HPDE6-E6E7 (cell line): ENCODE data around the gene KCNG2.
"Not testable (repeated sequence)": the region's sequence is repeated elsewhere in the genome, so short reads cannot be mapped to it uniquely, and the experiment has no call there.

Experiments used
- DNase-seq: peaks from one replicate; pipeline ENCODE4 v3.0.0; 2011; ENCODE audit warnings: missing footprints; ENCODE audit errors: extremely low spot score

Gene KCNG2

GRCh38 chr18:79797518-79798345, at the start of gene KCNG2:
TSS of gene KCNG2 (plus strand) at chr18:79797938. CDS start at chr18:79863668, 65,730 bp downstream.
- DNase-seq: no peak

- no peak for DNase-seq
These were observed 49.2 kb upstream of the KCNG2 start for GRCh38 chr18:79748321-79749180.

- DNase-seq: no peak
These were observed 48.2 kb upstream of the KCNG2 start for GRCh38 chr18:79749251-79750191.

- no peak for DNase-seq
These were observed 46.7 kb upstream of the KCNG2 start for GRCh38 chr18:79750980-79751571.

- not testable (repeated sequence) for DNase-seq
These were observed 45.7 kb upstream of the KCNG2 start for GRCh38 chr18:79751918-79752578.

- DNase-seq: not testable (repeated sequence)
These were observed 44.8 kb upstream of the KCNG2 start for GRCh38 chr18:79752946-79753345.

- DNase-seq: no peak
These were observed 44.3 kb upstream of the KCNG2 start for GRCh38 chr18:79753391-79753851.

GRCh38 chr18:79754022-79754761, 43.5 kb upstream of the KCNG2 start:
- DNase-seq: no peak

GRCh38 chr18:79754831-79755351, 42.8 kb upstream of the KCNG2 start:
- DNase-seq: no peak

GRCh38 chr18:79755496-79756142, 42.1 kb upstream of the KCNG2 start:
- DNase-seq: no peak

GRCh38 chr18:79756143-79756500, 41.6 kb upstream of the KCNG2 start:
- no peak for DNase-seq

GRCh38 chr18:79756826-79757225, 40.9 kb upstream of the KCNG2 start:
- DNase-seq: no peak

- DNase-seq: no peak
These were observed 37.4 kb upstream of the KCNG2 start for GRCh38 chr18:79760348-79760747.

GRCh38 chr18:79760881-79761280, 36.9 kb upstream of the KCNG2 start:
- no peak for DNase-seq

GRCh38 chr18:79763407-79763806, 34.3 kb upstream of the KCNG2 start:
- DNase-seq: no peak

GRCh38 chr18:79764131-79764530, 33.6 kb upstream of the KCNG2 start:
- DNase-seq: no peak

GRCh38 chr18:79765491-79766245, 32.1 kb upstream of the KCNG2 start:
- no peak for DNase-seq

GRCh38 chr18:79766308-79766707, 31.4 kb upstream of the KCNG2 start:
- no peak for DNase-seq
